GM18951 (cell line): Measurements from ENCODE around the gene DLL1.
"Not testable (repeated sequence)": the region's sequence is repeated elsewhere in the genome, so short reads cannot be mapped to it uniquely, and the experiment has no call there.

ENCODE experiments used
- POLR2A ChIP-seq: IDR thresholded peaks from 4 replicates; pipeline ENCODE4 v1.6.1; 2011; ENCODE audit warnings: mild to moderate bottlenecking; ENCODE audit not compliant: insufficient read length, insufficient read depth; ENCODE audit errors: extremely low read depth
- in situ Hi-C: fragments of 300-500 bp; cut with MboI; formaldehyde crosslinking; loops from one replicate; pipeline ENCODE4 v1.12.0; 2022; ENCODE audit warnings: low sequenced_read_pairs, mixed read lengths, inconsistent platforms; ENCODE audit not compliant: unreplicated experiment

The DLL1 gene, protein sequence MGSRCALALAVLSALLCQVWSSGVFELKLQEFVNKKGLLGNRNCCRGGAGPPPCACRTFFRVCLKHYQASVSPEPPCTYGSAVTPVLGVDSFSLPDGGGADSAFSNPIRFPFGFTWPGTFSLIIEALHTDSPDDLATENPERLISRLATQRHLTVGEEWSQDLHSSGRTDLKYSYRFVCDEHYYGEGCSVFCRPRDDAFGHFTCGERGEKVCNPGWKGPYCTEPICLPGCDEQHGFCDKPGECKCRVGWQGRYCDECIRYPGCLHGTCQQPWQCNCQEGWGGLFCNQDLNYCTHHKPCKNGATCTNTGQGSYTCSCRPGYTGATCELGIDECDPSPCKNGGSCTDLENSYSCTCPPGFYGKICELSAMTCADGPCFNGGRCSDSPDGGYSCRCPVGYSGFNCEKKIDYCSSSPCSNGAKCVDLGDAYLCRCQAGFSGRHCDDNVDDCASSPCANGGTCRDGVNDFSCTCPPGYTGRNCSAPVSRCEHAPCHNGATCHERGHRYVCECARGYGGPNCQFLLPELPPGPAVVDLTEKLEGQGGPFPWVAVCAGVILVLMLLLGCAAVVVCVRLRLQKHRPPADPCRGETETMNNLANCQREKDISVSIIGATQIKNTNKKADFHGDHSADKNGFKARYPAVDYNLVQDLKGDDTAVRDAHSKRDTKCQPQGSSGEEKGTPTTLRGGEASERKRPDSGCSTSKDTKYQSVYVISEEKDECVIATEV

DNA sequence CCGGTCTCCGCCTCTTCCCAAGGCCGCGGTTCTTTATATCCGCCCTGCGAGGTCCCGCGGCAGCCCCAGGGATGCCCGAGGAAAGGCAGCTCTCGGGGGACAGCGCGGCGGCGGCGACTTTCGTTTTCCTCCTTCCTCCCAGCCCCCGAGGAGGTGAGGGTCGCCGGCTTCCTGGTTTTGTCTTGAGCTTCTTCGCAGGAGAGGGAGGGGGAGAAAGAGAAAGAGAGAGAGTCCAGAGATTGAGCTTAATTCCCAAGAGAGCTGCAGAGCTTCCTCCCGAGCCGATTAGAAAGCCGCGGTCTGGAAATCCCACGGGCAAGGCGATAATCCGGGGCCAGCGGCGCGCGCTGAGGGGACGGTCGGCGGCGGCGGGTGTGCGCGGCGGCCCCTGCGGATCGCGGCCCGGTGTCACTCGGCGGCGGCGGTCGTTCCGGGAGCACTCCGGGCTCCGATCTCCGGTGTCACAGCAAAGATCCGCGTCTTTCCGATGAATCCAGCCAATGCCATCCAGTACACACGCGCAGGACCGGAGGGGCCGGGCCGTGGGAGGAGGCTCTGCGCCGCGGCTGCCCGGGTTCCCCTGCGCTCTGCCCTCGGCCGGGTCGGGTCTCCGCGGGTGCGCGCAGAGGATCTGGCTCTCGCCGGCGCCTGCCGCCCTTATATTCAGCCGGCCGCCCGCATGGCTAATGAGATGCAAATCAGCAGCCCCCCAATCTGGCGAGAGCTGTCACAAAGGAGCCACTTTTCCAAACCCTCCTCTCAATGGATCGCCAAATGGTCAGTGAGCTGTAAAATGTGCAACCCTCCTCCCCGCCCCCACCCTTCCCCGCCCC lies at the start of gene DLL1:
Gene DLL1 (minus strand): TSS at position 783 of the 833 bp plus-strand sequence. CDS start 939 bp downstream, outside the sequence.
- in situ Hi-C loops: no loop called here
- TF ChIP-seq POLR2A: peak; percentile 65

DNA sequence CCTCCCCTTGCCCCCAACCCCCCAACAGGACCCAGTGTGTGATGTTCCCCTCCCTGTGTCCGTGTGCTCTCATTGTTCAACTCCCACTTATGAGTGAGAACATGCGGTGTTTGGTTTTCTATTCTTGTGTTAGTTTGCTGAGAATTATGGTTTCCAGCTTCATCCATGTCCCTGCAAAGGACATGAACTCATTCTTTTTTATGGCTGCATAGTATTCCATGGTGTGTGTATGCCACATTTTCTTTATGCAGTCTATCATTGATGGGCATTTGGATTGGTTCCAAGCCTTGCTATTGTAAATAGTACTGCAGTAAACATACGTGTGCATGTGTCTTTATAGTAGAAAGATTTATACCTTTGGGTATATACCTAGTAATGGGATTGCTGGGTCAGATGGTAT lies 44.3 kb upstream of the DLL1 start:
- in situ Hi-C loops: not testable (repeated sequence)

DNA sequence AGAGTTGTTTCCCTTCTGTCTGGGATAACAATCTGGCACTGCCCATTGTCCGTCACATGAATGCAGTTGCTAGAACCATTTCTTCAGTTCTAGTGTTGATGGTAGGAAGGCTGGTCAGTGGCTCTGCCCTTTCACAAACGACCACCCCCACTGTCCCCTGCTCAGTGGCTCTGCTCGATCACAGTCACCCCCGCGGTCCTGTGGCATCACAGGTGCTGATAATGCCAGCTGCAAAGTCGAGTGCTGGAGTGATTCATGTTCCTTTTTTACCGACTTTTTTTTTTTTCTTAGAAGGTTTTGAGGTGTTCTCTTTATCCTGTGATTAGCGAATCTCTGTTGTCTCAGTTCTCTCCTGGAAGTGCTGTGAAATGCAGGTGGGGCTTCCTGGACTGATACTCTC lies 38.4 kb upstream of the DLL1 start:
- TF ChIP-seq POLR2A: no peak
- in situ Hi-C loops: no loop called here

DNA sequence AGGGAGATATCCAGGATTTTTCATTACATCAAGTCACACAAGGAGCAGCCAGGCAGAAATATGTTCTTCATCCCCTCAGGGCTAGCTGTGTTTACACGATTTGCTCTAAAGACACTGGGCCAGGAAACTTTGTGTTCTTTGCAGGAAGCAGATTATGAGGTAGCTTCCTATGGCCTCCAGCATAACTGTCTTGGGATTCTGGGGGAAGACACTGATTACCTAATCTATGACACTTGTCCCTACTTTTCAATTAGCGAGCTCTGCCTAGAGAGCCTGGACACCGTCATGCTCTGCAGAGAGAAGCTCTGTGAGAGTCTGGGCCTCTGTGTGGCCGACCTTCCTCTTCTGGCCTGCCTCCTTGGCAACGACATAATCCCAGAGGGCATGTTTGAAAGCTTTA lies 26.8 kb upstream of the DLL1 start:
- TF ChIP-seq POLR2A: no peak
- in situ Hi-C loops: no loop called here

DNA sequence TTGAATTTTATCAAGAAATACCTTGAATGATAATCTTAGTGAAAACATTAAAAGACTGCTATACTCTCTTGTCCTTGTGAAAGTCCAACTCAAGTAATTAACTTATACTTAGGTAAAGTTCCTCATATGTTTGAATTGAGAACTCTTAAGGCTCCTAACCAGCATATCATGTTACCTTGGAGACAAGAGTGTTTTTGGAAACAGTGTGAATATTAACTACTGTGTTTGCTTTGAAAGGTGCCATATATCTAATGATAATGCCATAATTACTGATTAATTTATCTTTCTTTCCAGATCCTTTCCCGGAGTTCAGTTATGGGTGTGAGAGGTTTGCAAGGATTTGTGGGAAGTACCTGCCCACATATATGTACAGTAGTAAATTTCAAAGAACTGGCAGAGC lies 26.2 kb upstream of the DLL1 start:
- no peak for TF ChIP-seq POLR2A
- in situ Hi-C loops: no loop called here

DNA sequence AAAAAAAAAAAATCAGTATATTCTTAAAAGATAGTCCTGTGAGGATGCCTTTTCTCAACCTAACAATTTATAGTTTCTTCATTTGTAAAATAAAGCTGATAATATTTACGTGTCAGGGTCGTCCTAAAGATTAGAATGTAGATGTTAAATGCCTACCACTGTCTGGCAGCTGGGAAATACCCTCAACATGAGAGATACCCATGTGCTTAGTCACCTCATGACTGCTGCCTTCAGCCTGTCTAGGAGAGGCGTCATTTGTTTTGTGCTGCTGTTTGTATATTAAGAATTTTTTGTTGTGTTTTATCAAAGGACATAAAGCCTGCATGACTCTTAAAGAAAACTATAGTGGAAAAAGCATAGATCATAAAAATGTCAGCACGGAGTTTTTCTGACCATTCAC lies 25.2 kb upstream of the DLL1 start:
- in situ Hi-C loops: no loop called here
- no peak for TF ChIP-seq POLR2A

DNA sequence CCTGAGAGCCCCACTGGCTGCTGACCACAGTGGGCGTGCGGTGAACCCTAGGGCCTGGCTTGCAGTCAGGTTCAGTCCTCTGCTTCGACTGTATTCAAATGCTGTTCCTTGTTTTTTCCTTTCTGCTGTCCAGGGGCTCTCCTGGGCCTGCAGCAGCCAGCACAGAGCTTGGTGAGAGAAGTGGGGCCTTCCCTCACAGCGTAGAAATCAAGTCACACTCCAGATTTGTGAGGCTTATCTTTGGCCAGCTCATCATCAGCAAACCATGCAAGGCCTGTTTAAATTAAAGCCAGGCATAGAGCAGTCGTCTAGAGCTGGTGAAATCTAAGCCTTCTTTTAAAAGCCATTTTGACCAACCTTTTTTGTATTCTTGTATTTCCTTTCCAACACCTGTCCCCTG lies 24.1 kb upstream of the DLL1 start:
- no peak for TF ChIP-seq POLR2A
- in situ Hi-C loops: no loop called here

DNA sequence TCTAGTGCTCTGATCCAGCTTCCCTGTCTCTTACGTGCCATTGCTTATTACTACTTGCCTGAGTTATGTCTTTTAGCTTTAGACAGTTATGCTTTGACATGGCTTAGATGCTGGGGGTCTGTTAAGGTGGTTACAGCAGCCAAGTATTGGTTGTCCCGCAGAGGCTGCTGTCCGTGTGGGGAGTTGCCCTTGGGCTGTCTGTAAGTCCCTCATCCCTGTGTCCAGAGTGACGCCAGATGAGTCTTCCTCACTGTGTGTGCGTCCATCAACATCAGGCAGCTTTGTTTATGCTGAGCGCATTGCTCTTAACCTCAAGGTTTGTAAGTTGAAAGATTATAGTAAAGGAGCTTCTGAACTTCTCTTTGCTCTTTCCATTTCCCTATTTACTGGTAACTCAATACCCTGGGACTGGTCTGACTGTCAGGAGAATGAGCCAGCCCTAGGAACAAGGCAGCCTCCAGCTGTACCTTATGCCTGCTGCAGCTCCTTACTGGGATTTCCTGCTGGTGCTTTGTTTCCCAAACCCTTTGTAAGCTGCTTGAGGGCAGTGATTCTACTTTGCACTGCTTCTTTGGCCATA lies 22.9 kb upstream of the DLL1 start:
- in situ Hi-C loops: no loop called here
- TF ChIP-seq POLR2A: no peak

DNA sequence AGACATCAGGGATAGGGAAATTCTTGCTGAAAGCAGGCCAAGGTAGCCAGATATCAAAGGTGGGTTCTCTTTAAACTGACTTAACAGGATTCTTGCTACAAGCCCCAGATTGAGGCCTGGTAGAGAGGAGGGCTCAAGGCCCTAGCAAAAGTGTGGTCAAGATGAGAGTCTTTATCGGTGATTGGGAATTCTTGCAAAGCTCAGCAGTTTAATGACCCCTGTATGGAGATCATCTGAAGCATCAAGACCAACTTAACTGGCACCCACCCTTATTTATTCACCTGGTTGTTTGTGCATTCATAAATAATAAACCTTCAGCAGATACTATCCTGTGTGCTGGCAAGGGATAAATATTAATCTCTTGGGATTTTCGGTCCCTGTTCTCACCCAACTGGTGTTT lies 22.0 kb upstream of the DLL1 start:
- TF ChIP-seq POLR2A: no peak
- in situ Hi-C loops: no loop called here

DNA sequence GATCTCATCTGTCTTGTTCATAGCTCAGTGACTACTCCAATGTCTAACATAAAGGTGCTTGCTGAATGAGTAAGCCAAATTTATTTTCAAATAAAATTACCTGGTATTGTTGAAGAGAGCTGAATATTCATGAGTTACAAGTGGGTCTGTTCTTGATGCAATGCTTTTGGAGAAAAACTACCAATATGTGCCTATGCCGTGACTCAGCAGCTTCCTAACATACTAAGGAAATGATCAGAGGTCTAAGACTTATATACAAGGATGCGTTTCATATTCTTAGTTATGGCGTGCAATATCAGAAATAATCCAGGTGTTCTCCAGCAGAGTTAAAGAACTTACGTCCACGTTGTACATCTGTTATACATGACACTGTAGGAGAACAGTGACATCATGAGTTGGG lies 20.8 kb upstream of the DLL1 start:
- in situ Hi-C loops: no loop called here
- TF ChIP-seq POLR2A: no peak

DNA sequence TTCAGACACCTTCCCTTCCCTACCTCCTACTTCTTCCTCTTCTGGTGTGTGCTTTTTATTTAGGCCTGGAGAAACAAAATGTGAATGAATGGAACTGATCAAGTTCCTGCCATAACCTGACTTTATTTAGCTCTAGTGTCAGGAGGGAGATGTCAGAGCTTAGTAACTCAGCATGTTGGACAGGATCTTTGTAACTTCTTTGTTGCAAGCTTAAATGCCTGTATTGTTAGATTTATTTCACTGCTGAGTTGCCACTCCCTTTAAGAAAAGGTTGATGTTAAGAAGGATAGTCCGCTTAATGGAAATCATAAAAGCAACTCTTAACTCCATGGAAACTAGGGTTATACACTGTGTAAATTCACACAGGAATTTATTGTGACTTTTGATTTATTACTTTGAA lies 17.9 kb upstream of the DLL1 start:
- TF ChIP-seq POLR2A: no peak
- in situ Hi-C loops: no loop called here

DNA sequence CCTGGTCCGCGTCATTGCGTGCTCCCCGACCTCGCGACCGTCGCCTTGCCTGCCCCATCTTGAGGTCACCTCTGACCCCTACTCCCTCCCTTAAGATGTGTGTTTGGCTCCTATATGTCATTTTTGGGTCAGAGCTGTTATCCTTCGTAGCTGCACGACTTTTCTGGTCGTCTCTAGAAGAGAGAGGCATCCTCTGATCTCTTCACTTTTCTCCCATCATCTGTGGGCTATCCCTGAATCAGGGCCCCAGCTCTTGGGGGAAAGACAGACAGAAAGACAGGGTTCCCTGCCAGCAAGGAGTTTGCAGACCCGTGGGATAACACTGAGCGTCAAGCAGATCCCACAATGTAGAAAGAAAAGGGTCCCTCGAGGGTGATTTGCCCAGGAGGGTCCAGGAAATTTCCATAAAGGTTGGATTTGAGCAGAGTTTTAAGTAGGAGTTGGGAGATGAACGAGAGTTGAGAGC lies 16.2 kb upstream of the DLL1 start:
- no peak for TF ChIP-seq POLR2A
- in situ Hi-C loops: no loop called here
